GM12878 (cell line): ENCODE data around the gene CYB5R3. TPM values are rescaled to one million over a fixed set of nuclear protein-coding genes. Genes with fewer than 3 reads are reported as not detected.
A peak's percentile ranks its signal among the peaks of the same experiment; 100 is the strongest.

Experiments
- ATAC-seq: fragments of 200-7000 bp; cut with Tn5 transposase; 3 replicates; pipeline ENCODE4 v1.9.1; 2020; ENCODE audit warnings: mild to moderate bottlenecking, moderate library complexity
- BruUV-seq: library from RNA; stranded (reverse); fragments of 400-500 nt; replicated peaks from 2 replicates; lab custom pipeline; 2021; lab: Mats Ljungman, UMichigan
- CTCF ChIA-PET: fragments of 300-600 bp; sonication (Branson Sonifier 250); formaldehyde crosslinking; extraction: SDS; loops from one replicate; lab custom pipeline; 2021; ENCODE audit warnings: inconsistent platforms; lab: Yijun Ruan, JAX
- POLR2A ChIA-PET: fragments of 350-600 bp; formaldehyde crosslinking; extraction: SDS; loops from one replicate; lab custom pipeline; 2021; ENCODE audit warnings: inconsistent platforms; lab: Charles Lee
- RAD21 ChIA-PET: fragments of 300-600 bp; sonication (Branson Sonifier 250); formaldehyde crosslinking; loops from one replicate; lab custom pipeline; 2023; ENCODE audit warnings: antibody characterized with exemption; ENCODE audit not compliant: unreplicated experiment; lab: Charles Lee
- SMC1A ChIA-PET: fragments of 300-600 bp; sonication (Branson Sonifier 250); formaldehyde crosslinking; loops from one replicate; lab custom pipeline; 2023; ENCODE audit not compliant: unreplicated experiment, uncharacterized antibody; lab: Charles Lee
- DNase-seq: peaks from one replicate; pipeline ENCODE4 v3.0.0-alpha.2; 2011; ENCODE audit warnings: low read depth, low spot score
- FAIRE-seq: peaks from 3 replicates; lab custom pipeline; 2011; peaks lifted over from hg19 to GRCh38; lab: Jason Lieb, UNC
- H2AFZ ChIP-seq: 2 replicates; pipeline ENCODE4 v1.6.0; 2011; ENCODE audit warnings: low read depth, low read length, control low read depth; ENCODE audit not compliant: control insufficient read depth
- H3K27ac ChIP-seq: 2 replicates; pipeline ENCODE4 v1.5.1; 2011; ENCODE audit warnings: control low read depth; ENCODE audit not compliant: control insufficient read depth, insufficient read depth
- H3K27me3 ChIP-seq, 2 experiments: replicated peaks in 1 of 2; 2 replicates each; pipeline versions ENCODE4 v1.6.0 to v1.6.1; 2011; ENCODE audit warnings: low read length in 1 of 2; ENCODE audit not compliant: control insufficient read depth in 2 of 2, insufficient read depth in 2 of 2
- H3K36me3 ChIP-seq, 2 experiments: 2 replicates each; pipeline ENCODE4 v1.5.1; 2011; ENCODE audit warnings: low read length in 1 of 2; ENCODE audit not compliant: control insufficient read depth in 2 of 2, insufficient read depth in 2 of 2
- H3K4me1 ChIP-seq: 2 replicates; pipeline ENCODE4 v1.6.1; 2011; ENCODE audit warnings: mild to moderate bottlenecking, low read length, moderate library complexity, mixed read lengths; ENCODE audit not compliant: control insufficient read depth, insufficient read depth
- H3K4me2 ChIP-seq: 2 replicates; pipeline ENCODE4 v1.6.0; 2011; ENCODE audit warnings: control low read depth; ENCODE audit not compliant: control insufficient read depth, insufficient read depth
- H3K4me3 ChIP-seq: fragments of 200-600 bp; sonication (generic); 2 replicates; pipeline ENCODE4 v1.5.1; 2016
- H3K79me2 ChIP-seq: 2 replicates; pipeline ENCODE4 v1.6.0; 2011; ENCODE audit warnings: low read length; ENCODE audit not compliant: control insufficient read depth, insufficient read depth
- H3K9ac ChIP-seq: 2 replicates; pipeline ENCODE4 v1.8.0; 2011; ENCODE audit warnings: low read length, control low read depth, mixed read lengths; ENCODE audit not compliant: control insufficient read depth, insufficient read depth
- H3K9me3 ChIP-seq: replicated peaks from 3 replicates; pipeline ENCODE4 v1.5.1; 2011; ENCODE audit warnings: mild to moderate bottlenecking, low read length; ENCODE audit not compliant: control insufficient read depth, insufficient read depth
- H4K20me1 ChIP-seq: 2 replicates; pipeline ENCODE4 v1.6.0; 2011; ENCODE audit not compliant: control insufficient read depth, insufficient read depth
- EZH2 ChIP-seq: IDR thresholded peaks from 2 replicates; pipeline ENCODE4 v1.6.1; 2012; ENCODE audit warnings: low read depth, mild to moderate bottlenecking, control low read depth, inconsistent platforms, low read length, borderline replicate concordance; ENCODE audit not compliant: control insufficient read depth
- FOXK2 ChIP-seq: fragments of 450-650 bp; IDR thresholded peaks from 2 replicates; pipeline ENCODE4 v1.6.1; 2017; ENCODE audit warnings: mild to moderate bottlenecking, moderate library complexity
- RBBP5 ChIP-seq: fragments of 200-600 bp; sonication (generic); conservative IDR thresholded peaks from 2 replicates; pipeline ENCODE4 v1.6.1; 2016
- SMAD1 ChIP-seq: fragments of 450-650 bp; IDR thresholded peaks from 2 replicates; pipeline ENCODE4 v1.6.1; 2018; ENCODE audit warnings: mild to moderate bottlenecking, low read depth; ENCODE audit not compliant: partially characterized antibody
- SUZ12 ChIP-seq: fragments of 200-600 bp; sonication (generic); IDR thresholded peaks from one replicate; pipeline ENCODE4 v1.6.1; 2018; ENCODE audit warnings: antibody characterized with exemption, mild to moderate bottlenecking; ENCODE audit not compliant: unreplicated experiment
- ZNF24 ChIP-seq: fragments of 450-650 bp; IDR thresholded peaks from 2 replicates; pipeline ENCODE4 v1.6.1; 2017; ENCODE audit warnings: antibody characterized with exemption, mild to moderate bottlenecking
- WGBS: methylation state at CpG from one replicate; pipeline ENCODE4 v1.1.6; 2016; ENCODE audit warnings: low lambda C conversion rate; ENCODE audit not compliant: insufficient replicate concordance, insufficient coverage; ENCODE audit errors: missing lambda C conversion rate; 5-methylcytosine and 5-hydroxymethylcytosine counted together
- in situ Hi-C: fragments of 300-500 bp; cut with MboI; formaldehyde crosslinking; loops from 9 replicates; pipeline ENCODE4 v1.14.3; 2018; ENCODE audit warnings: mixed read lengths
- intact Hi-C: fragments of 100-400 bp; cut with micrococcal nuclease; formaldehyde crosslinking; loops from one replicate; pipeline ENCODE4 v1.14.2; 2022; ENCODE audit not compliant: unreplicated experiment
- polyA plus RNA-seq, 11 experiments: library from polyadenylated mRNA; depleted of rRNA in 4 of 11; unstranded in 6 of 11; stranded (reverse) in 5 of 11; fragments of >200 nt; fragmentation: Nextera tagmentation in 4 of 11; fragmentation: Illumina TruSeq in 1 of 11; extraction: Ambion mirVana in 4 of 11; extraction: Trizol in 1 of 11; gene quantifications; 1 replicate in 1 of 11; 2 replicates in 10 of 11; pipeline versions ENCODE4 v1.2.1 to v1.2.3, GENCODE V29; 2011 to 2016; ENCODE audit warnings: inconsistent platforms in 2 of 11, missing spikeins in 2 of 11, low read depth in 1 of 11
- total RNA-seq, 4 experiments: library from RNA; depleted of rRNA in 3 of 4; stranded (reverse); fragments of >200 nt in 3 of 4; fragmentation: Illumina TruSeq in 1 of 4; extraction: Trizol in 1 of 4; gene quantifications; 2 replicates each; pipeline versions ENCODE4 v1.2.1 to v1.2.3, GENCODE V29; 2013 to 2021
- TF ChIP-seq, protein P1 (sequence below), 3 experiments: IDR thresholded peaks in 2 of 3; conservative IDR thresholded peaks in 1 of 3; 2 replicates each; pipeline ENCODE4 v1.5.1; 2011; ENCODE audit warnings: low read depth in 3 of 3, low read length in 3 of 3, mild to moderate bottlenecking in 3 of 3, control low read depth in 2 of 3, moderate library complexity in 2 of 3, inconsistent platforms in 1 of 3, mixed read lengths in 1 of 3; ENCODE audit not compliant: control insufficient read depth in 2 of 3, insufficient read depth in 1 of 3; ENCODE audit errors: extremely low read depth in 1 of 3

Gene CYB5R3
- total and polyA plus RNA-seq, 10 of the 15 experiments (the other 5 are each of a cell fraction or from before 2014, with no cell fraction given), result 2.0 to 119 (median 67.8) TPM

DNA sequence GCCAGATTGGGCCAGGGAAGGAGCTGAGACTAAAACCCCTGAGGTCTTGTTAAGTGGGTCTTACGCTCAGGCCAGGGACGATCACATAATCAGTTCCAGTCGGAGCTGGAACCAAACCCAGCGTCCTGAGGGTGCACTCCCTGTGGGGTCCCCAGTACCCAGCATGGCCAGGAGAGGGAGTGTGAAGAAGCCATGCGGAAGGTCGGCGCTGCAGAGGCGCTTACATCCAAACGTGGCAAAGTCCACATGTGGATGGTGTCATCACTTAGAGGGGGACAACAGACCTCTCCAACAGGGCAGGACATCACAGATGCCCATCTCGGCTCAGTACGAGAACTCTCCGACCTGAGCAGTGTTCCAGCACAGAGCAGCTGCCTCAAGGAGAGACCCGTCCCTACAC lies 17.1 kb downstream of the CYB5R3 start:
- POLR2A ChIA-PET, result interaction anchor here (0.7 kb wide), 1 partner anchor 10 kb away, joined by 3 read pairs; no protein-coding TSS in a partner anchor
- CTCF ChIA-PET, result interaction anchor here (0.6 kb wide), 1 partner anchor 155 kb away, joined by 3 read pairs; no protein-coding TSS in a partner anchor
- Histone ChIP-seq H3K4me1 (no peaks in the 10 kb centered on the region), H3K4me2 (no peak overlapping the region), H3K9ac (no peak overlapping the region), H3K27me3 (no peaks in the 10 kb centered on the region), H3K36me3 (peaks cover 7 to 41% of the 10 kb centered on the region in 2 experiments; a peak in 3 of 4 replicates), H3K79me2 (no peaks in the 10 kb centered on the region), H3K9me3 (no peaks in the 10 kb centered on the region), H2AFZ (no peak overlapping the region), H3K4me3 (no peak overlapping the region), H4K20me1 (no peaks in the 10 kb centered on the region; the same call in none of the 2 replicates), H3K27ac (no peak overlapping the region)
- intact Hi-C loops, result no loop called here
- no peak for FAIRE-seq
- RAD21 ChIA-PET, result no interaction called here
- WGBS, result 90% methylated on average over 12 of the region's 13 CpGs
- no peak for ATAC-seq
- no TSS peak for BruUV-seq
- no peak for DNase-seq
- TF ChIP-seq SUZ12, result no peak
- TF ChIP-seq, protein P1, sequence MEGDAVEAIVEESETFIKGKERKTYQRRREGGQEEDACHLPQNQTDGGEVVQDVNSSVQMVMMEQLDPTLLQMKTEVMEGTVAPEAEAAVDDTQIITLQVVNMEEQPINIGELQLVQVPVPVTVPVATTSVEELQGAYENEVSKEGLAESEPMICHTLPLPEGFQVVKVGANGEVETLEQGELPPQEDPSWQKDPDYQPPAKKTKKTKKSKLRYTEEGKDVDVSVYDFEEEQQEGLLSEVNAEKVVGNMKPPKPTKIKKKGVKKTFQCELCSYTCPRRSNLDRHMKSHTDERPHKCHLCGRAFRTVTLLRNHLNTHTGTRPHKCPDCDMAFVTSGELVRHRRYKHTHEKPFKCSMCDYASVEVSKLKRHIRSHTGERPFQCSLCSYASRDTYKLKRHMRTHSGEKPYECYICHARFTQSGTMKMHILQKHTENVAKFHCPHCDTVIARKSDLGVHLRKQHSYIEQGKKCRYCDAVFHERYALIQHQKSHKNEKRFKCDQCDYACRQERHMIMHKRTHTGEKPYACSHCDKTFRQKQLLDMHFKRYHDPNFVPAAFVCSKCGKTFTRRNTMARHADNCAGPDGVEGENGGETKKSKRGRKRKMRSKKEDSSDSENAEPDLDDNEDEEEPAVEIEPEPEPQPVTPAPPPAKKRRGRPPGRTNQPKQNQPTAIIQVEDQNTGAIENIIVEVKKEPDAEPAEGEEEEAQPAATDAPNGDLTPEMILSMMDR (IDR thresholded peaks at IDR 0.05 in 2 of 3, conservative IDR thresholded peaks at IDR 0.05 in 1 of 3; ENCODE audit: control insufficient read depth in 2 of 3, extremely low read depth in 1 of 3, insufficient read depth in 1 of 3, low read depth in 3 of 3, low read length in 3 of 3), result peak in 1 of 3 experiments; percentile 12; a peak in 1 of 6 replicates
- SMC1A ChIA-PET, result interaction anchor here (0.6 kb wide), 1 partner anchor 220 kb away, joined by 3 read pairs; no protein-coding TSS in a partner anchor
- in situ Hi-C loops, result no loop called here

DNA sequence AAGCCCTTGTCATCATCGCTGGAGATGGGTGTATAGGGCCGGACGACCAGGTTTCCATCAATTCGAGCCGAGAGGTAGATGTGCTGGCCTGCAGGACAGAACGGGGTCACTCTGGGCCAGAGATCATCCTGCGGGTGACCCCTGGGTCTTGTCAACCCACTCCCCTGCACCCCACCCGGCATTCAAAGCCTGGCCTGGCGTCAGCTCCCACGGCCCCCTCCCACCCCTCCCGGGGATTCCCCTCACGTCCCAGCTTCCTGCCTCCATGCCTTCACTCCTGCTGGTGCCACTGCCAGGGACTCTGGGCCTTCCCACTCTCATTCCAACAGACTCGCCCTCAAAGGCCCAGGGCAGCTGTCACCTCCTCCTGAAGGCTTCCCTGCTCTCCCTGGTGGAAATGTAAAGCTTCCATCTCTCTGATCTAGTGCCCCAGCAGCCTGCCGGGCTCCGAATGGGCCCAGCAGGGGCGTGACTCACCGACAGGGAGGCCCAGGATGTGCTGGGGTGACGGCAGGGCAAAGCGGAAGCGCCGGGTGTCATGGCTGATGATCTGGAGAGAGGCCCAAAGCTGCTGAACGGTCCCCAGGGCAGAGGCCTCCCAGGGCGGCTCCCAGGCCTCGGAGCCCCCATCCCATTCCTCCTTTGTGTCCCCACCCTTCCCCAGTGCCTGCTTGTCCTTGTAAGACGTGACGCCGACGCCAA lies 18.1 kb downstream of the CYB5R3 start:
- no peak overlapping the region for H3K4me2 ChIP-seq
- no peaks in the 10 kb centered on the region for H3K79me2 ChIP-seq
- DNase-seq, result no peak
- ChIA-PET SMC1A (no interaction called here), CTCF (no interaction called here), POLR2A (no interaction called here), RAD21 (no interaction called here)
- no peaks in the 10 kb centered on the region for H3K27me3 ChIP-seq
- H3K27ac ChIP-seq, result no peak overlapping the region
- no TSS peak for BruUV-seq
- no peak overlapping the region for H2AFZ ChIP-seq
- in situ Hi-C loops, result no loop called here
- 95% methylated on average over 21 of the region's 28 CpGs for WGBS
- no peak for ATAC-seq
- FAIRE-seq, result no peak
- H3K36me3 ChIP-seq, result peaks cover 7 to 48% of the 10 kb centered on the region in 2 experiments; a peak in 3 of 4 replicates
- TF ChIP-seq EZH2 (no peak), RBBP5 (no peak), FOXK2 (no peak), ZNF24 (no peak), SMAD1 (no peak)
- no peak overlapping the region for H3K9ac ChIP-seq
- H4K20me1 ChIP-seq, result no peaks in the 10 kb centered on the region; the same call in 1 of the 2 replicates
- no peak overlapping the region for H3K4me3 ChIP-seq
- H3K4me1 ChIP-seq, result no peaks in the 10 kb centered on the region
- intact Hi-C loops, result no loop called here
- H3K9me3 ChIP-seq, result no peaks in the 10 kb centered on the region
